Transverse colon (tissue), 4 donors: ENCODE data around the gene FGF6. TPM values are rescaled to one million over a fixed set of nuclear protein-coding genes. Genes with fewer than 3 reads are reported as not detected.

Source experiments
- DNase-seq: peaks from one replicate; pipeline ENCODE4 v3.0.0-alpha.2; 2019
- H3K27ac ChIP-seq, 4 donors: fragments of 200-600 bp; sonication (generic); 2 replicates each; pipeline ENCODE4 v1.5.1; 2016 to 2018; ENCODE audit warnings: inconsistent platforms in 4 of 4
- H3K27me3 ChIP-seq: fragments of 200-600 bp; sonication (generic); 2 replicates; pipeline ENCODE4 v1.5.1; 2017; ENCODE audit warnings: inconsistent platforms
- H3K36me3 ChIP-seq, 4 donors: fragments of 200-600 bp; sonication (generic); 2 replicates each; pipeline ENCODE4 v1.5.1; 2017 to 2019; ENCODE audit warnings: inconsistent platforms in 4 of 4
- H3K4me1 ChIP-seq, 4 donors: fragments of 200-600 bp; sonication (generic); 2 replicates each; pipeline ENCODE4 v1.5.1; 2017 to 2020; ENCODE audit warnings: inconsistent platforms in 4 of 4
- H3K4me3 ChIP-seq, 4 donors: fragments of 200-600 bp; sonication (generic); 1 replicate in 1 of 4; 2 replicates in 3 of 4; pipeline versions ENCODE4 v1.5.1 to v1.6.1; 2017 to 2019; ENCODE audit warnings: inconsistent platforms in 4 of 4
- H3K9me3 ChIP-seq, 2 donors: fragments of 200-600 bp; sonication (generic); 2 replicates each; pipeline ENCODE4 v1.5.1; 2017 to 2019; ENCODE audit warnings: inconsistent platforms in 2 of 2
- CTCF ChIP-seq, 5 experiments: fragments of 200-600 bp in 3 of 5; fragments of 450-650 bp in 2 of 5; sonication (generic) in 3 of 5; IDR thresholded peaks; 1 replicate in 2 of 5; 2 replicates in 3 of 5; pipeline ENCODE4 v1.5.1; 2016 to 2017; ENCODE audit warnings: antibody characterized with exemption in 5 of 5, inconsistent platforms in 3 of 5, mild to moderate bottlenecking in 2 of 5, moderate library complexity in 1 of 5
- EP300 ChIP-seq: sonication (generic); formaldehyde crosslinking; IDR thresholded peaks from one replicate; pipeline ENCODE4 v1.6.1; 2017; ENCODE audit warnings: antibody characterized with exemption, low read depth
- POLR2A ChIP-seq: fragments of 450-650 bp; IDR thresholded peaks from one replicate; pipeline ENCODE4 v1.6.1; 2016; ENCODE audit warnings: antibody characterized with exemption, mild to moderate bottlenecking, moderate library complexity
- POLR2AphosphoS5 ChIP-seq, 3 donors: sonication (generic); formaldehyde crosslinking; IDR thresholded peaks; one replicate each; pipeline ENCODE4 v1.6.1; 2016; ENCODE audit warnings: antibody characterized with exemption in 3 of 3
- WGBS, 2 donors: methylation state at CpG; one replicate each; pipeline ENCODE4 v1.1.5; 2018; ENCODE audit warnings: low coverage in 1 of 2; 5-methylcytosine and 5-hydroxymethylcytosine counted together
- in situ Hi-C, 4 donors: fragments of 200-750 bp; cut with MboI; loops; one replicate each; pipeline versions ENCODE4 v1.15.0 to v1.15.1; 2017; ENCODE audit warnings: low sequenced_read_pairs in 3 of 4, low pct_ligation_motif_present in 1 of 4, low pct_unique_long_range_greater_than_20kb in 1 of 4
- intact Hi-C: fragments of 100-400 bp; cut with DNase I; formaldehyde crosslinking; loops from one replicate; pipeline ENCODE4 v1.15.1; 2023; ENCODE audit warnings: low total_unique reads
- total RNA-seq, 4 donors: library from RNA; depleted of rRNA; stranded (reverse); fragments of >200 nt; gene quantifications; one replicate each; pipeline ENCODE4 v1.1.0, GENCODE V29; 2016

The FGF6 gene
- total RNA-seq, 4 donors from 2014 or later: not detected

GRCh38 chr12:4486049-4486699, 40.6 kb upstream of the FGF6 start:
- in situ Hi-C loops: no loop called here
- 74 to 78% methylated on average over 4 of the region's 4 CpGs for WGBS, 2 donors

GRCh38 chr12:4483885-4484823, 38.5 kb upstream of the FGF6 start:
- no peak for DNase-seq
- intact Hi-C loops (no loop called here), in situ Hi-C loops (no loop called here)
- H3K27me3 ChIP-seq: no peaks in the 10 kb centered on the region
- no peak overlapping the region for H3K27ac ChIP-seq
- no peak for TF ChIP-seq EP300
- TF ChIP-seq POLR2AphosphoS5 (IDR thresholded peaks at IDR 0.05): no peak
- no peak for TF ChIP-seq POLR2A
- TF ChIP-seq CTCF (IDR thresholded peaks at IDR 0.05): no peak
- peaks cover 0 to 2% of the 10 kb centered on the region in 2 donors for H3K9me3 ChIP-seq
- 52 to 74% methylated on average over 4 of the region's 4 CpGs for WGBS, 2 donors
- H3K36me3 ChIP-seq: peaks cover 0 to 6% (median under 1%) of the 10 kb centered on the region in 4 donors
- H3K4me3 ChIP-seq: no peak overlapping the region
- no peaks in the 10 kb centered on the region for H3K4me1 ChIP-seq

More at GRCh38 chr12:4486049-4486699, 40.6 kb upstream of the FGF6 start:
- Histone ChIP-seq H3K36me3 (peaks cover 0 to 14% (median 6%) of the 10 kb centered on the region in 4 donors), H3K9me3 (no peaks in the 10 kb centered on the region), H3K4me3 (no peak overlapping the region), H3K27ac (no peak overlapping the region), H3K4me1 (no peaks in the 10 kb centered on the region), H3K27me3 (no peaks in the 10 kb centered on the region)
- no peak for DNase-seq
- intact Hi-C loops: no loop called here
- TF ChIP-seq POLR2AphosphoS5 (IDR thresholded peaks at IDR 0.05) (no peak), EP300 (no peak), CTCF (IDR thresholded peaks at IDR 0.05) (no peak), POLR2A (no peak)

- Histone ChIP-seq H3K4me3 (no peak overlapping the region), H3K4me1 (no peaks in the 10 kb centered on the region), H3K27ac (no peak overlapping the region), H3K9me3 (peaks cover 6 to 10% of the 10 kb centered on the region in 2 donors), H3K27me3 (no peaks in the 10 kb centered on the region), H3K36me3 (no peaks in the 10 kb centered on the region)
- in situ Hi-C loops: no loop called here
- intact Hi-C loops: no loop called here
- TF ChIP-seq EP300 (no peak), POLR2A (no peak), POLR2AphosphoS5 (IDR thresholded peaks at IDR 0.05) (no peak), CTCF (IDR thresholded peaks at IDR 0.05) (no peak)
- 85 to 93% methylated on average over 2 to 7 of the region's 7 CpGs for WGBS, 2 donors
- no peak for DNase-seq
Measured at GRCh38 chr12:4482936-4483335, 37.3 kb upstream of the FGF6 start.

GRCh38 chr12:4478933-4479332, 33.3 kb upstream of the FGF6 start:
- in situ Hi-C loops (no loop called here), intact Hi-C loops (no loop called here)
- TF ChIP-seq POLR2AphosphoS5 (IDR thresholded peaks at IDR 0.05) (no peak), EP300 (no peak), CTCF (IDR thresholded peaks at IDR 0.05) (no peak), POLR2A (no peak)
- DNase-seq: no peak
- H3K27ac ChIP-seq: no peak overlapping the region
- H3K9me3 ChIP-seq: peaks cover 6 to 10% of the 10 kb centered on the region in 2 donors
- H3K4me3 ChIP-seq: no peak overlapping the region
- WGBS, 2 donors: 84 to 92% methylated on average over 3 of the region's 3 CpGs
- peaks cover 8% of the 10 kb centered on the region for H3K27me3 ChIP-seq
- no peaks in the 10 kb centered on the region for H3K36me3 ChIP-seq
- H3K4me1 ChIP-seq: no peaks in the 10 kb centered on the region
